Thyroid gland (tissue), 4 donors: ENCODE measurements around the gene ZSWIM8.

ENCODE experiments used
- CTCF ChIP-seq, 6 experiments: fragments of 200-600 bp in 3 of 6; fragments of 450-650 bp in 3 of 6; sonication (generic) in 3 of 6; IDR thresholded peaks; one replicate each; pipeline ENCODE4 v1.5.1; 2016 to 2019; ENCODE audit warnings: antibody characterized with exemption in 6 of 6, mild to moderate bottlenecking in 2 of 6, inconsistent platforms in 1 of 6, moderate library complexity in 1 of 6
- POLR2A ChIP-seq, 2 donors: fragments of 450-650 bp; IDR thresholded peaks; one replicate each; pipeline ENCODE4 v1.6.1; 2017; ENCODE audit warnings: antibody characterized with exemption in 2 of 2, mild to moderate bottlenecking in 2 of 2, moderate library complexity in 1 of 2

- no peak for TF ChIP-seq CTCF (IDR thresholded peaks at IDR 0.05)
- TF ChIP-seq POLR2A (IDR thresholded peaks at IDR 0.05) = no peak
Observed at GRCh38 chr10:73841526-73842285, 56.3 kb downstream of the ZSWIM8 start.
